Measurements from ENCODE around the gene RAB7B. TPM values are rescaled to one million over a fixed set of nuclear protein-coding genes. Genes with fewer than 3 reads are reported as not detected.

The RAB7B gene, protein sequence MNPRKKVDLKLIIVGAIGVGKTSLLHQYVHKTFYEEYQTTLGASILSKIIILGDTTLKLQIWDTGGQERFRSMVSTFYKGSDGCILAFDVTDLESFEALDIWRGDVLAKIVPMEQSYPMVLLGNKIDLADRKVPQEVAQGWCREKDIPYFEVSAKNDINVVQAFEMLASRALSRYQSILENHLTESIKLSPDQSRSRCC
- total RNA-seq = 11.6 and 19.9 TPM in 2 replicates

GRCh38 chr1:206002871-206003801, at the start of gene RAB7B:
RAB7B (minus strand) TSS chr1:206003395; CDS start chr1:205994135, 9,260 bp downstream.

GRCh38 chr1:206023695-206024094, 20.5 kb upstream of the RAB7B start, which contains the start of gene CTSE:
CTSE (minus strand) TSS chr1:206023895; CDS start chr1:206023791, 104 bp downstream.

DNA sequence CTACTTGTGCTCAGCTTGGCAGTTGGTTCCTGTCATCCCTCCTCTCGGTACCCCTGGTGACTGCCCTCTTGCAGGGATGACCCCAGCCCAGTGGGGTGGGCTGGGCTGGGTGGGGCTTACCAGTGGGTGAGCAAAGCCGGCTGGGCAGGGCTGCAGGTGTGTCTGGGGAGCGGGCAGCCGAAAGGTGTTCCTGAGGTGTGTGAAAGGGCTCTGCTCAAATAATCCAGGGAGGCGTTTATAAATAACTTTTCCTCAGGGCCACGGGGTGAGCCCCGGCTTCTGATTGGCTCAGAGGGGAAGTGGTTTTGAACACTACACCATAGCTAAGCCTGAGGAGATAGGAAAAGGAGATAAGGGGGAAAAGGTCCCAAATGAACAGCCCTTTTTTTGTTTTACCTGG, 60.0 kb downstream of the RAB7B start, which contains the start of gene SLC26A9:
Gene SLC26A9 (minus strand): TSS at position 212 of the 400 bp plus-strand sequence. CDS start 7,636 bp downstream, outside the sequence.

Other genes with a start within 250 kb of the RAB7B start
- gene RAB29, start 227.9 kb downstream of the RAB7B start, total RNA-seq = 30.6 and 36.5 TPM in 2 replicates
- gene SLC41A1, start 190.2 kb downstream of the RAB7B start, total RNA-seq = 25.7 and 30.3 TPM in 2 replicates
- gene PM20D1, start 153.3 kb downstream of the RAB7B start, total RNA-seq = 0.11 TPM in 1 of 2 replicates, not detected in the other
- under 0.01 TPM in 1 of 2 replicates, not detected in the other for gene SLC26A9, start 59.9 kb downstream of the RAB7B start, total RNA-seq
- not detected in 2 replicates for gene CTSE, start 20.5 kb upstream of the RAB7B start, total RNA-seq
- gene RHEX, start 49.8 kb upstream of the RAB7B start, total RNA-seq = not detected in 2 replicates
- not detected in 2 replicates for gene AVPR1B, start 114.0 kb upstream of the RAB7B start, total RNA-seq
- 1.8 and 2.0 TPM in 2 replicates for gene FAM72A, start 199.4 kb upstream of the RAB7B start, total RNA-seq
- 67.7 and 71.9 TPM in 2 replicates for gene SRGAP2, start 200.1 kb upstream of the RAB7B start, total RNA-seq